ENCODE data around the gene CAPN11.

Gene CAPN11

GRCh38 chr6:44202332-44202971, 43.8 kb downstream of the CAPN11 start:
- no peak overlapping the region for H3K27ac ChIP-seq (replicated peaks)
- no peak overlapping the region for H3K4me3 ChIP-seq (replicated peaks; ENCODE audit: insufficient read depth, low read length)
- H3K27me3 ChIP-seq (ENCODE audit: insufficient read depth, poor library complexity, severe bottlenecking) = no peaks in the 10 kb centered on the region
- no peak for DNase-seq (ENCODE audit: low read depth in 1 of 2, low spot score in 1 of 2)
- TF ChIP-seq SPI1 (IDR thresholded peaks at IDR 0.05; ENCODE audit: borderline replicate concordance, low read depth) = no peak
- no peak for TF ChIP-seq CTCF (IDR thresholded peaks at IDR 0.05; ENCODE audit: insufficient read depth, low read length)
- no peak for TF ChIP-seq REST (IDR thresholded peaks at IDR 0.05; ENCODE audit: insufficient replicate concordance, low read depth)
- TF ChIP-seq POLR2AphosphoS5 (IDR thresholded peaks at IDR 0.05; ENCODE audit: low read depth) = no peak
- no peak for TF ChIP-seq GABPA (IDR thresholded peaks at IDR 0.05; ENCODE audit: low read depth)

GRCh38 chr6:44202972-44203750, 44.5 kb downstream of the CAPN11 start:
- no peak for DNase-seq (ENCODE audit: low read depth in 1 of 2, low spot score in 1 of 2)
- Histone ChIP-seq H3K27ac (replicated peaks) (no peak overlapping the region), H3K4me3 (replicated peaks; ENCODE audit: insufficient read depth, low read length) (no peak overlapping the region), H3K27me3 (ENCODE audit: insufficient read depth, poor library complexity, severe bottlenecking) (no peaks in the 10 kb centered on the region)
- no peak for TF ChIP-seq POLR2AphosphoS5 (IDR thresholded peaks at IDR 0.05; ENCODE audit: low read depth)
- TF ChIP-seq REST (IDR thresholded peaks at IDR 0.05; ENCODE audit: insufficient replicate concordance, low read depth) = no peak
- no peak for TF ChIP-seq CTCF (IDR thresholded peaks at IDR 0.05; ENCODE audit: insufficient read depth, low read length)
- no peak for TF ChIP-seq GABPA (IDR thresholded peaks at IDR 0.05; ENCODE audit: low read depth)
- TF ChIP-seq SPI1 (IDR thresholded peaks at IDR 0.05; ENCODE audit: borderline replicate concordance, low read depth) = peak; percentile 35; the same call in 1 of the 2 replicates

- Histone ChIP-seq H3K27ac (replicated peaks) (no peak overlapping the region), H3K4me3 (replicated peaks; ENCODE audit: insufficient read depth, low read length) (no peak overlapping the region), H3K27me3 (ENCODE audit: insufficient read depth, poor library complexity, severe bottlenecking) (no peaks in the 10 kb centered on the region)
- DNase-seq (ENCODE audit: low read depth in 1 of 2, low spot score in 1 of 2) = no peak
- TF ChIP-seq GABPA (IDR thresholded peaks at IDR 0.05; ENCODE audit: low read depth) (no peak), REST (IDR thresholded peaks at IDR 0.05; ENCODE audit: insufficient replicate concordance, low read depth) (no peak), CTCF (IDR thresholded peaks at IDR 0.05; ENCODE audit: insufficient read depth, low read length) (no peak), SPI1 (IDR thresholded peaks at IDR 0.05; ENCODE audit: borderline replicate concordance, low read depth) (no peak), POLR2AphosphoS5 (IDR thresholded peaks at IDR 0.05; ENCODE audit: low read depth) (no peak)
Observed at GRCh38 chr6:44203955-44204354, 45.3 kb downstream of the CAPN11 start.

Measured in HL-60 (cell line).